ENCODE results near the gene MEIS3. TPM values are rescaled to one million over a fixed set of nuclear protein-coding genes. Genes with fewer than 3 reads are reported as not detected.

Gene MEIS3
- total and polyA plus RNA-seq, 7 donors, result 0.83 to 2.4 (median 1.6) TPM

DNA sequence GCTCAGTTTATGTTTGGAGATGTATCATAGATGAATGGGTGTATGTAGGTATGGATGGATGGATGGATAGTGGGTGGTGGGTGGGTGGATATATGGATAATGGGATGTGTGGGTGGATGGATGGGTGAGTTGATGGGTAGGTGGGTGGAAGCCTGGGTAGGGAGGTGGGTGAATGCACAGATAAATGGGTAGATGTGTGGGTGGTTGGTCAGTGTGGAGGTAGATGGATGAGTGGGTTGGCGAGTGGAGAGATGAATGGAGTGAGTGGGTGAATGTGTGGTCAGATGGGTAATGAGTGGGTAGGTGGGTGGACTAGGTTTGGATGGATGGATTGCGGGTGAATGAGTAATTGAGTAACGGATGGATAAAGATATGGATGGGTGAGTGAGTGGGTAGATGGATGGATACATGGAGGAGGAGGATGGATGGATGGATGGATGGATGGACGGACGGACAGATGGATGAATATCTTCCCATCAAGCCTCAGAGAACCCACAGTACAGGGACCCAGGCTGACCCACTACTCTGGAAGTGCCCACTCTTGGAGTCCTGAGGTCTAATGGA, 13.4 kb downstream of the MEIS3 start:
- DNase-seq (no peak), ATAC-seq (no peak)
- Histone ChIP-seq H3K36me3 (ENCODE audit: insufficient read depth in 1 of 2, low read depth in 1 of 2) (no peaks in the 10 kb centered on the region), H3K9me3 (no peaks in the 10 kb centered on the region), H3K4me3 (no peak overlapping the region), H3K27me3 (ENCODE audit: insufficient read depth in 3 of 3, low read length in 2 of 3) (peaks cover 0 to 57% (median 22%) of the 10 kb centered on the region in 3 donors), H3K27ac (no peak overlapping the region), H3K4me1 (no peaks in the 10 kb centered on the region)
- 82 to 94% (median 94%) methylated on average over 5 of the region's 5 CpGs for WGBS, 3 donors
- intact Hi-C loops (cut with DNase I), result no loop called here
- TF ChIP-seq, protein P1, sequence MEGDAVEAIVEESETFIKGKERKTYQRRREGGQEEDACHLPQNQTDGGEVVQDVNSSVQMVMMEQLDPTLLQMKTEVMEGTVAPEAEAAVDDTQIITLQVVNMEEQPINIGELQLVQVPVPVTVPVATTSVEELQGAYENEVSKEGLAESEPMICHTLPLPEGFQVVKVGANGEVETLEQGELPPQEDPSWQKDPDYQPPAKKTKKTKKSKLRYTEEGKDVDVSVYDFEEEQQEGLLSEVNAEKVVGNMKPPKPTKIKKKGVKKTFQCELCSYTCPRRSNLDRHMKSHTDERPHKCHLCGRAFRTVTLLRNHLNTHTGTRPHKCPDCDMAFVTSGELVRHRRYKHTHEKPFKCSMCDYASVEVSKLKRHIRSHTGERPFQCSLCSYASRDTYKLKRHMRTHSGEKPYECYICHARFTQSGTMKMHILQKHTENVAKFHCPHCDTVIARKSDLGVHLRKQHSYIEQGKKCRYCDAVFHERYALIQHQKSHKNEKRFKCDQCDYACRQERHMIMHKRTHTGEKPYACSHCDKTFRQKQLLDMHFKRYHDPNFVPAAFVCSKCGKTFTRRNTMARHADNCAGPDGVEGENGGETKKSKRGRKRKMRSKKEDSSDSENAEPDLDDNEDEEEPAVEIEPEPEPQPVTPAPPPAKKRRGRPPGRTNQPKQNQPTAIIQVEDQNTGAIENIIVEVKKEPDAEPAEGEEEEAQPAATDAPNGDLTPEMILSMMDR (IDR thresholded peaks at IDR 0.05), result no peak

DNA sequence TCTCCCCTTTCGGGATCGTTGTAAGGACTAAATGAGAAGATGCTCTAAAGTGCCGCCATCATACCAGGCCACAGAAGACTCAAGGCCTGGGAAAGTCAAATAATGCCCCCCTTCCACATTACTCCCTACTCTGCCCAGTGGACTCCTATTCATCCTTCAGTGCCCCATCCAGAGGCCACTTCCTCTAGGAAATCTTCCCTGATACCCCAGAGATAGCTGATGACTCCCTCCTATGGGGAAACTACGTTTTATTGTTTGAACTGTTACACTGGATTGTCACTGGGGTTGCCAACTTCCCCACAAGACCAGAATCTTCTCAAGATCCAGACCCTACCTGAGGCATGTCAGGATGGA, 14.2 kb downstream of the MEIS3 start:
- TF ChIP-seq, protein P1 (IDR thresholded peaks at IDR 0.05), result no peak
- peaks cover 0 to 57% (median 24%) of the 10 kb centered on the region in 3 donors for H3K27me3 ChIP-seq (ENCODE audit: insufficient read depth in 3 of 3, low read length in 2 of 3)
- WGBS, 3 donors, result 84 to 93% (median 84%) methylated on average over 4 of the region's 4 CpGs
- no peaks in the 10 kb centered on the region for H3K9me3 ChIP-seq
- ATAC-seq, result no peak
- no peak overlapping the region for H3K27ac ChIP-seq
- no peaks in the 10 kb centered on the region for H3K4me1 ChIP-seq
- H3K4me3 ChIP-seq, result no peak overlapping the region
- no peak for DNase-seq
- intact Hi-C loops (cut with DNase I), result no loop called here
- H3K36me3 ChIP-seq (ENCODE audit: insufficient read depth in 1 of 2, low read depth in 1 of 2), result no peaks in the 10 kb centered on the region

DNA sequence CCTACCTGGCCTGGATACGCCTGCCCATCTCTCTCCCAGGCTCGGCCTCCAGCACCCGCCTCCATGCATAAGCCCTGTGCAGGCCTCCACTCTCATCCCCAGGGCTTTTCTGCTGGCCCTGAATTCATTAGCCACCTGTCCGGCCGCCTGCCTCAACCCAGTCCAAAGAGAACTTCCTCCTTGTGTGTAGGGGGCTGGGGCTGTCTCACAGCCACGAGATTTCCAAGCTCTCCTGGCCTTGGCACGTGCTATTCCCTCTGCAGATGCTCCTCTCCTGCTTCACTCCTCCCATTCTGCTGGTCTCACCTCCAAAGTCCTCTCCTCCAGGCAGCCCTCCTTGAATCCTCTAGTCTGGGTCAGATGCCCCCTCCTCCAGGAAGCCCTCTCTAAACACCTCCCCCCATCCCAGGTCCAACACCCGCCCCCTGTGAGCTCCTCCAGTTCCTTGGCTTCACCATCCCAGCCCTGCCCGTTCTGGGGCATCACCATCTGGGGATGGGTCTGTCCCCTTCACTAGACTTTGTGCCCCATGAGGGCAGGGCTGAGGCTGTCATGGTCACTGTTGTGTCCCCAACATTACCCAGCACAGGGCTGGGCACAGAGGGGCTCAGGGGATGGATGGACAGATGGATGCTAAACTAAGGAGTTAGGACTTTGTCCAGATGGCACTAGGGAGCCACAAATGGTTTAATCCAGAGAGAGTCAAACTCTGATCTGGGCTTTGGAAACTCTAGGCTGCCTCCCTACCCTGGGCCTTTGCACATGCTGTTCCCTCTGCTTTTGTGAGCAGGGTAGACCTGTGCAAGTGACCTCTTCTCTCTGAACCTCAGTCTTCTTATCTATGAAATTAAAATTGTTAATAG, 14.8 kb downstream of the MEIS3 start:
- H3K36me3 ChIP-seq (ENCODE audit: insufficient read depth in 1 of 2, low read depth in 1 of 2), result no peaks in the 10 kb centered on the region
- 58 to 64% (median 61%) methylated on average over 9 of the region's 9 CpGs for WGBS, 3 donors
- no peak overlapping the region for H3K27ac ChIP-seq
- H3K4me1 ChIP-seq, result no peaks in the 10 kb centered on the region
- intact Hi-C loops (cut with DNase I), result no loop called here
- H3K9me3 ChIP-seq, result no peaks in the 10 kb centered on the region
- no peak for ATAC-seq
- H3K27me3 ChIP-seq (ENCODE audit: insufficient read depth in 3 of 3, low read length in 2 of 3), result peaks cover 0 to 57% (median 24%) of the 10 kb centered on the region in 3 donors
- TF ChIP-seq, protein P1 (IDR thresholded peaks at IDR 0.05), result no peak
- H3K4me3 ChIP-seq, result no peak overlapping the region
- DNase-seq, result no peak

DNA sequence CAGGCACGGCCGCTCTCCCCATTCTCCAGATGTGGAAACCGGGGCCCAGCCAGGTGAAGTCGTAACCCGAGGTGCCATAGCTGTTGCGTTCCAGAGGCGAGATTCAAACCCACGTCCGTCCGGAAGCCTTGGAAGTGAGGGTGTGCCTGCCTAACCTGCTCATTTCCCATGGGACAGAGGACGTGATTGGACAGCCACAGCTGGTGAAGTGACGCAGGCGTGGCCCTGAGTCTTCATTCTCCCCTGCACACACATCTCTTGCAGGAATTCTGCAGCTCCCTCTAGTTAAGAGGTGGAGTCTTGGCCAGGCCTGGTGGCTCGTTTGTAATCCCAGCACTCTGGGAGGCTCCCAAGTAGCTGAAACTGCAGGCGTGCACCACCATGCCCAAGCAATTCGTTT, 16.8 kb downstream of the MEIS3 start:
- Histone ChIP-seq H3K4me3 (no peak overlapping the region), H3K27ac (no peak overlapping the region), H3K4me1 (no peaks in the 10 kb centered on the region), H3K36me3 (ENCODE audit: insufficient read depth in 1 of 2, low read depth in 1 of 2) (no peaks in the 10 kb centered on the region), H3K27me3 (ENCODE audit: insufficient read depth in 3 of 3, low read length in 2 of 3) (peaks cover 0 to 36% (median 23%) of the 10 kb centered on the region in 3 donors), H3K9me3 (no peaks in the 10 kb centered on the region)
- intact Hi-C loops (cut with DNase I), result no loop called here
- no peak for ATAC-seq
- DNase-seq, result no peak
- WGBS, 3 donors, result 59 to 76% (median 70%) methylated on average over 16 of the region's 16 CpGs
- TF ChIP-seq, protein P1 (IDR thresholded peaks at IDR 0.05), result no peak
